ENCODE measurements around the gene AP5B1. TPM values are rescaled to one million over a fixed set of nuclear protein-coding genes. Genes with fewer than 3 reads are reported as not detected.
A peak's percentile ranks its signal among the peaks of the same experiment; 100 is the strongest.

The AP5B1 gene
- total and polyA plus RNA-seq, 2 experiments from 2014 or later, result 3.1 to 16.1 TPM

DNA sequence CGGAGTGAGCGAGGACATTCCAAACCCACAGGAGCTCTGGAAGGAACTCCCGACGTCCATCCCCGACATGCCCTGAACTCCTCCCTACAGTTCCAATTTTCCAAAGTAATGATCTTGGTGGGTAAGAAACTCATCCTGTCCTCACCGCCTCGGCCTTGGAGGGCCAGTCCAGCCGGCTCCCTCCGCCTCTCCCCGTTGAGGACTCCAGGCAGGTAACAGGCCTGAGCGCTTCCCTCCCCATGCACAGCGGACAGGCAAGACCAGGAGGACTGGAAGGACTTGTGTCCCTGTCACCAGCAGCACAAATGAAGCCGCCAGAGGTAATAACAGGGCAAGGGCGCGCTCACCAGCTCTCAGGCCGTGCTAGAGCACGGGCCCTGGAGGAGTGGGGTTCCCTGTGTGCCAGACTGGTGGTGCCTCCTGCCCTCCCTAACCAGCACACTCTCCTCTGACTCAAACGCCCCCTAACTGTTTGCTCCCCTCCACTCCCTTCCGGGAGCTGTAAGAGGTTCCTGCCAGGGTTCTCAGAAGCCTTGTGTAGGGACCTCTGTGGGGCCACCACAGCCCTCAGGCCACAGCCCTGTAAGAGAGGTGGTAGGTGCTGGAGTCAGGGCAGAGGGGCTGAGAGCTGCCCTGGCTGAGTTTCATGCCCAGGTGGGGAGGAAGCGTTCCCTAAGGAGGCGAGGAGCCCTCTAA lies 23.2 kb upstream of the AP5B1 start:
- no peaks in the 10 kb centered on the region for H3K36me3 ChIP-seq (ENCODE audit: insufficient read depth)
- DNase-seq (ENCODE audit: low spot score) (peak; percentile 31), ATAC-seq (peak; percentile 52)
- H3K79me2 ChIP-seq (replicated peaks; ENCODE audit: insufficient read depth), result no peaks in the 10 kb centered on the region
- H3K4me1 Mint-ChIP-seq, result peaks cover 16% of the 10 kb centered on the region
- H3K4me2 ChIP-seq, result no peak overlapping the region; the same call in 1 of the 2 replicates
- H3K4me1 ChIP-seq (ENCODE audit: insufficient read depth), result peaks cover 1% of the 10 kb centered on the region; the same call in 1 of the 2 replicates
- H3F3A ChIP-seq (replicated peaks; ENCODE audit: low read depth), result no peaks in the 10 kb centered on the region
- no peaks in the 10 kb centered on the region for H3K9me3 Mint-ChIP-seq
- no peak overlapping the region for H3K4me3 ChIP-seq
- H3K36me3 Mint-ChIP-seq (ENCODE audit: low read depth), result no peaks in the 10 kb centered on the region
- H3K27ac Mint-ChIP-seq, result no peak overlapping the region; the same call in 1 of the 2 replicates
- no peak overlapping the region; the same call in 2 of the 3 replicates for H3K4me3 Mint-ChIP-seq
- H3K9me2 ChIP-seq (ENCODE audit: insufficient read depth), result no peaks in the 10 kb centered on the region
- H2AFZ ChIP-seq, result peak overlapping the region; percentile 95
- peaks cover 6% of the 10 kb centered on the region for H3K27me3 Mint-ChIP-seq (ENCODE audit: insufficient read depth, low read depth, poor library complexity)
- no peak overlapping the region for H3K27ac ChIP-seq (ENCODE audit: low read depth)
- TF ChIP-seq, protein P1, sequence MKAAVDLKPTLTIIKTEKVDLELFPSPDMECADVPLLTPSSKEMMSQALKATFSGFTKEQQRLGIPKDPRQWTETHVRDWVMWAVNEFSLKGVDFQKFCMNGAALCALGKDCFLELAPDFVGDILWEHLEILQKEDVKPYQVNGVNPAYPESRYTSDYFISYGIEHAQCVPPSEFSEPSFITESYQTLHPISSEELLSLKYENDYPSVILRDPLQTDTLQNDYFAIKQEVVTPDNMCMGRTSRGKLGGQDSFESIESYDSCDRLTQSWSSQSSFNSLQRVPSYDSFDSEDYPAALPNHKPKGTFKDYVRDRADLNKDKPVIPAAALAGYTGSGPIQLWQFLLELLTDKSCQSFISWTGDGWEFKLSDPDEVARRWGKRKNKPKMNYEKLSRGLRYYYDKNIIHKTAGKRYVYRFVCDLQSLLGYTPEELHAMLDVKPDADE (IDR thresholded peaks at IDR 0.05), result no peak
- TF ChIP-seq POLR2AphosphoS5 (IDR thresholded peaks at IDR 0.05; ENCODE audit: low read depth) (no peak), REST (IDR thresholded peaks at IDR 0.05; ENCODE audit: unreplicated experiment) (no peak), ZNF462 (CRISPR knock-in tag; IDR thresholded peaks at IDR 0.05) (no peak), CTCF (conservative IDR thresholded peaks at IDR 0.05; ENCODE audit: low read depth in 2 of 2) (no peak), ZNF114 (CRISPR knock-in tag; IDR thresholded peaks at IDR 0.05) (no peak), NANOG (IDR thresholded peaks at IDR 0.05; ENCODE audit: borderline replicate concordance) (no peak), JUNB (IDR thresholded peaks at IDR 0.05; ENCODE audit: unreplicated experiment) (no peak), STAT1 (IDR thresholded peaks at IDR 0.05; ENCODE audit: unreplicated experiment) (no peak), EZH2phosphoT487 (IDR thresholded peaks at IDR 0.05; ENCODE audit: unreplicated experiment) (no peak), EZH2 (IDR thresholded peaks at IDR 0.05; ENCODE audit: low read depth, unreplicated experiment) (no peak), CREB1 (CRISPR knock-in tag; IDR thresholded peaks at IDR 0.05; ENCODE audit: low read depth) (no peak), ZNF331 (CRISPR knock-in tag; IDR thresholded peaks at IDR 0.05; ENCODE audit: low read depth) (no peak)
- no peaks in the 10 kb centered on the region for H4K20me1 ChIP-seq (replicated peaks; ENCODE audit: insufficient read depth)
- no peaks in the 10 kb centered on the region for H3K27me3 ChIP-seq (ENCODE audit: insufficient read depth)

Data from GM23338 (cell line).